ENCODE data around the gene MKRN2OS. TPM values are rescaled to one million over a fixed set of nuclear protein-coding genes. Genes with fewer than 3 reads are reported as not detected.
"Not testable (repeated sequence)": the region's sequence is repeated elsewhere in the genome, so short reads cannot be mapped to it uniquely, and the experiment has no call there.

MKRN2OS gene
- total and polyA plus RNA-seq, 4 donors, result 0.06 to 0.42 (median 0.17) TPM

DNA sequence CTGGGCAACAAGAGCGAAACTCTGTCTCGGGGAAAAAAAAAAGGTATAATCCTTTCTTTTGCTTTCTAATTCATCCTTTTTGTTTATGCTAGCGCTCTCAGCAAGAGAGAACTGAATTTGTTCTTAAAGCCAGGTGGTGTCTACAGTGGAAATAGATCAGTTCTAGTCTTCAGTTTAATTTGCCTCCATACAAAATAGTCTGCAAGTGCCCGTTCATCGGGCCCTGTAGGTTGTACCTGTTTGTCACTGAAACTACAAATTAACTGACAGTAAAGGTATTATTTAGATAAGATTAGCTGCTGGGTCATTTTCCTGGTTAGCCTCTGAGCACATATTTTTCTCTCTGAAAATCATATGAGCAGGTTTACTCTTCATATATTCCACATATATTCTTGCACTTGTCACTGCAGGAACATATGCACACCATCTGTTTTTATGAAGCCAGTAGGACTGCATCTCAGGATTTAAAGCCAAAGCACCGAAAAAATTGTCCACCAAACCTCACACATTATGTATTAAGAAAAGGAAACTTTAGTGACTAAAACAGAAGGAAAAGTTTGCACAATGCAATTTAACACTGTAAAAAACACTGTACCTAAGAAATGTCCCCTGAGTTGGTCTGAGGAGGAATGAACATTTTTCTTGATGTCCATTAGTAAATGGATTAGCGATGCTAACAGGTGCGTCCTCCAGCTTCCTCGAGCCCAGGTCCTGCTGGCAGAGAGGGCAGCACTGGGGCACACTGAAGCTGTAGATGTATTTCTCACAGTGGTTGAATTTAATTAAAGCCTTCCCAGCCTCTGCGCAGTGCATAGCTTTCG lies 437 bp downstream of the MKRN2OS start (continued):
- TF ChIP-seq, protein P1, sequence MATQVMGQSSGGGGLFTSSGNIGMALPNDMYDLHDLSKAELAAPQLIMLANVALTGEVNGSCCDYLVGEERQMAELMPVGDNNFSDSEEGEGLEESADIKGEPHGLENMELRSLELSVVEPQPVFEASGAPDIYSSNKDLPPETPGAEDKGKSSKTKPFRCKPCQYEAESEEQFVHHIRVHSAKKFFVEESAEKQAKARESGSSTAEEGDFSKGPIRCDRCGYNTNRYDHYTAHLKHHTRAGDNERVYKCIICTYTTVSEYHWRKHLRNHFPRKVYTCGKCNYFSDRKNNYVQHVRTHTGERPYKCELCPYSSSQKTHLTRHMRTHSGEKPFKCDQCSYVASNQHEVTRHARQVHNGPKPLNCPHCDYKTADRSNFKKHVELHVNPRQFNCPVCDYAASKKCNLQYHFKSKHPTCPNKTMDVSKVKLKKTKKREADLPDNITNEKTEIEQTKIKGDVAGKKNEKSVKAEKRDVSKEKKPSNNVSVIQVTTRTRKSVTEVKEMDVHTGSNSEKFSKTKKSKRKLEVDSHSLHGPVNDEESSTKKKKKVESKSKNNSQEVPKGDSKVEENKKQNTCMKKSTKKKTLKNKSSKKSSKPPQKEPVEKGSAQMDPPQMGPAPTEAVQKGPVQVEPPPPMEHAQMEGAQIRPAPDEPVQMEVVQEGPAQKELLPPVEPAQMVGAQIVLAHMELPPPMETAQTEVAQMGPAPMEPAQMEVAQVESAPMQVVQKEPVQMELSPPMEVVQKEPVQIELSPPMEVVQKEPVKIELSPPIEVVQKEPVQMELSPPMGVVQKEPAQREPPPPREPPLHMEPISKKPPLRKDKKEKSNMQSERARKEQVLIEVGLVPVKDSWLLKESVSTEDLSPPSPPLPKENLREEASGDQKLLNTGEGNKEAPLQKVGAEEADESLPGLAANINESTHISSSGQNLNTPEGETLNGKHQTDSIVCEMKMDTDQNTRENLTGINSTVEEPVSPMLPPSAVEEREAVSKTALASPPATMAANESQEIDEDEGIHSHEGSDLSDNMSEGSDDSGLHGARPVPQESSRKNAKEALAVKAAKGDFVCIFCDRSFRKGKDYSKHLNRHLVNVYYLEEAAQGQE (IDR thresholded peaks at IDR 0.05), result no peak
- no peak for TF ChIP-seq RXRA (IDR thresholded peaks at IDR 0.05)
- TF ChIP-seq, protein P2, sequence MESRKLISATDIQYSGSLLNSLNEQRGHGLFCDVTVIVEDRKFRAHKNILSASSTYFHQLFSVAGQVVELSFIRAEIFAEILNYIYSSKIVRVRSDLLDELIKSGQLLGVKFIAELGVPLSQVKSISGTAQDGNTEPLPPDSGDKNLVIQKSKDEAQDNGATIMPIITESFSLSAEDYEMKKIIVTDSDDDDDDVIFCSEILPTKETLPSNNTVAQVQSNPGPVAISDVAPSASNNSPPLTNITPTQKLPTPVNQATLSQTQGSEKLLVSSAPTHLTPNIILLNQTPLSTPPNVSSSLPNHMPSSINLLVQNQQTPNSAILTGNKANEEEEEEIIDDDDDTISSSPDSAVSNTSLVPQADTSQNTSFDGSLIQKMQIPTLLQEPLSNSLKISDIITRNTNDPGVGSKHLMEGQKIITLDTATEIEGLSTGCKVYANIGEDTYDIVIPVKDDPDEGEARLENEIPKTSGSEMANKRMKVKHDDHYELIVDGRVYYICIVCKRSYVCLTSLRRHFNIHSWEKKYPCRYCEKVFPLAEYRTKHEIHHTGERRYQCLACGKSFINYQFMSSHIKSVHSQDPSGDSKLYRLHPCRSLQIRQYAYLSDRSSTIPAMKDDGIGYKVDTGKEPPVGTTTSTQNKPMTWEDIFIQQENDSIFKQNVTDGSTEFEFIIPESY (IDR thresholded peaks at IDR 0.05), result no peak
- TF ChIP-seq EGR1 (IDR thresholded peaks at IDR 0.05; ENCODE audit: low read depth in 2 of 2), result no peak
- TF ChIP-seq RAD21 (IDR thresholded peaks at IDR 0.05), result no peak
- TF ChIP-seq SP1 (IDR thresholded peaks at IDR 0.05), result no peak
- no peak for TF ChIP-seq FOXA1 (IDR thresholded peaks at IDR 0.05)

DNA sequence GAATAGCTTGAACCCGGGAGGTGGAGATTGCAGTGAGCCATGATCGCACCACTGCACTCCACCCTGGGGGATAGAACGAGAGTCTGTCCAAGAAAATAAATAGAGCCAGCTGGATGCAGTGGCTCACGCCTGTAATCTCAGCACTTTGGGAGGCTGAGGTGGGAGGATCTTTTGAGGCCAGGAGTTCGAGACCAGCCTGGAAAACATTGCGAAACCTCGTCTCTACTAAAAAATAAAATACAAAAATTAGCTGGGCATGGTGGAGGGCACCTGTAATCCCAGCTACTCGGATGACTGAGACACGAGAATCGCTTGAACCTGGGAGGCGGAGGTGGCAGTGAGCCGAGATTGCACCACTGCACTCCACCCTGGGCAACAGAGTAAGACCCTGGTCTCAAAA lies 1.8 kb downstream of the MKRN2OS start:
- DNase-seq (ENCODE audit: low spot score); H3K36me3 ChIP-seq (ENCODE audit: control insufficient read depth in 4 of 4, insufficient read depth in 3 of 4, low read depth in 1 of 4, low read length in 3 of 4); H3K9me3 ChIP-seq (ENCODE audit: control insufficient read depth in 4 of 4, low read length in 3 of 4); H3K4me3 ChIP-seq (ENCODE audit: low read depth in 1 of 3, low read length in 3 of 3); H3K27me3 ChIP-seq (ENCODE audit: control insufficient read depth in 4 of 4, insufficient read depth in 4 of 4, low read length in 3 of 4); H3K9ac ChIP-seq (ENCODE audit: low read depth in 1 of 2, low read length in 2 of 2); H3K27ac ChIP-seq (ENCODE audit: low read depth in 1 of 2, low read length in 2 of 2); H3K4me1 ChIP-seq (ENCODE audit: control insufficient read depth in 4 of 4, insufficient read depth in 4 of 4, low read length in 3 of 4): not testable (repeated sequence)
- WGBS, result 92% methylated on average over 12 of the region's 12 CpGs

DNA sequence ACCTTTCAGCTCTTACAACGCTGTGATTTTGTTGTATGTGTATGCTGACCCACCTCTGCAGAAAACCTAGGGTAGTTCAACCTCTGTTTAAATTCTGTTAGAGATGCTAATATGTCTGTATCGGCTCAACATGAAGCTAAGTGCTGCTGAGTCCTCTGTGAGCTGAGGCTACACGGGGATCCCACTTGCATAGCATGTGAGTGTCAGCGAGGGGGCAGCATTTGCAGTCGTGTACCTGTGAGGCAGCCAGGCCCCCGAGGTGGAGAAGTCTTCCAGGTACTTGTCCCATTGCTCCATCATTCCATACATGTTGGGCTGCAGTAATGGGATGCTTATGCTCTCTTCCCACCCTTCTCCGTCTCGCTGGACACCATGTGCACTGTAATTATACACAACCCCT lies 3.7 kb downstream of the MKRN2OS start:
- H3K27ac ChIP-seq (ENCODE audit: low read depth in 1 of 2, low read length in 2 of 2), result no peak overlapping the region
- 76% methylated on average over 8 of the region's 8 CpGs for WGBS
- TF ChIP-seq RAD21 (IDR thresholded peaks at IDR 0.05) (peak in 1 of 2 donors; percentile 36), RXRA (IDR thresholded peaks at IDR 0.05) (no peak), HNF4G (IDR thresholded peaks at IDR 0.05) (no peak), GABPA (IDR thresholded peaks at IDR 0.05 in 1 of 2, conservative IDR thresholded peaks at IDR 0.05 in 1 of 2) (no peak)
- no peaks in the 10 kb centered on the region for H3K4me1 ChIP-seq (ENCODE audit: control insufficient read depth in 4 of 4, insufficient read depth in 4 of 4, low read length in 3 of 4)
- H3K36me3 ChIP-seq (ENCODE audit: control insufficient read depth in 4 of 4, insufficient read depth in 3 of 4, low read depth in 1 of 4, low read length in 3 of 4), result peaks cover 0 to 4% (median 1%) of the 10 kb centered on the region in 4 donors
- no peak for DNase-seq (ENCODE audit: low spot score)
- no peaks in the 10 kb centered on the region for H3K9me3 ChIP-seq (ENCODE audit: control insufficient read depth in 4 of 4, low read length in 3 of 4)
- no peak overlapping the region for H3K4me3 ChIP-seq (ENCODE audit: low read depth in 1 of 3, low read length in 3 of 3)
- H3K27me3 ChIP-seq (ENCODE audit: control insufficient read depth in 4 of 4, insufficient read depth in 4 of 4, low read length in 3 of 4), result no peaks in the 10 kb centered on the region
- no peak overlapping the region for H3K9ac ChIP-seq (ENCODE audit: low read depth in 1 of 2, low read length in 2 of 2)

DNA sequence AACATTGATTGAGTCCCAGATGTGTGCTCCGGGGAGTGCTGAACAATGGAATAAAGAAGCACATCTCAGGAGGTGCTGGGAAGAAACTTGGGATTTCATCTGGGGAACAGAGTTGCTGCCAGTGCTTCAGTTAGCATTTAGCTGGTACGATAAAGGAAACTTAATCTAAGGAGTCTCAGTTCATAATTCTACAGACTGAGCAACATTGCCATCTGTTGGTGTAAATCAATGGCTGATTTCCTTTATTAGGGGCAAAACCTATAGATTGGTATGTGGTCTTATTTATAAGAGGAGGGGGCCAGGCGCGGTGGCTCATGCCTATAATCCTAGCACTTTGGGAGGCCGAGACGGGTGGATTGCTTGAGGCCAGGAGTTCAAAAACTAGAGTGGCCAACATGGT lies 8.9 kb downstream of the MKRN2OS start:
- no peaks in the 10 kb centered on the region for H3K4me1 ChIP-seq (ENCODE audit: control insufficient read depth in 4 of 4, insufficient read depth in 4 of 4, low read length in 3 of 4)
- H3K9me3 ChIP-seq (ENCODE audit: control insufficient read depth in 4 of 4, low read length in 3 of 4), result no peaks in the 10 kb centered on the region
- H3K4me3 ChIP-seq (ENCODE audit: low read depth in 1 of 3, low read length in 3 of 3), result no peak overlapping the region
- no peak overlapping the region for H3K9ac ChIP-seq (ENCODE audit: low read depth in 1 of 2, low read length in 2 of 2)
- no peak overlapping the region for H3K27ac ChIP-seq (ENCODE audit: low read depth in 1 of 2, low read length in 2 of 2)
- TF ChIP-seq, protein P3, sequence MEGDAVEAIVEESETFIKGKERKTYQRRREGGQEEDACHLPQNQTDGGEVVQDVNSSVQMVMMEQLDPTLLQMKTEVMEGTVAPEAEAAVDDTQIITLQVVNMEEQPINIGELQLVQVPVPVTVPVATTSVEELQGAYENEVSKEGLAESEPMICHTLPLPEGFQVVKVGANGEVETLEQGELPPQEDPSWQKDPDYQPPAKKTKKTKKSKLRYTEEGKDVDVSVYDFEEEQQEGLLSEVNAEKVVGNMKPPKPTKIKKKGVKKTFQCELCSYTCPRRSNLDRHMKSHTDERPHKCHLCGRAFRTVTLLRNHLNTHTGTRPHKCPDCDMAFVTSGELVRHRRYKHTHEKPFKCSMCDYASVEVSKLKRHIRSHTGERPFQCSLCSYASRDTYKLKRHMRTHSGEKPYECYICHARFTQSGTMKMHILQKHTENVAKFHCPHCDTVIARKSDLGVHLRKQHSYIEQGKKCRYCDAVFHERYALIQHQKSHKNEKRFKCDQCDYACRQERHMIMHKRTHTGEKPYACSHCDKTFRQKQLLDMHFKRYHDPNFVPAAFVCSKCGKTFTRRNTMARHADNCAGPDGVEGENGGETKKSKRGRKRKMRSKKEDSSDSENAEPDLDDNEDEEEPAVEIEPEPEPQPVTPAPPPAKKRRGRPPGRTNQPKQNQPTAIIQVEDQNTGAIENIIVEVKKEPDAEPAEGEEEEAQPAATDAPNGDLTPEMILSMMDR (IDR thresholded peaks at IDR 0.05; ENCODE audit: low read depth, low read length, missing input control), result no peak
- TF ChIP-seq EGR1 (IDR thresholded peaks at IDR 0.05; ENCODE audit: low read depth in 2 of 2), result no peak
- no peak for TF ChIP-seq RAD21 (IDR thresholded peaks at IDR 0.05)
- no peak for TF ChIP-seq FOXA1 (IDR thresholded peaks at IDR 0.05)
- TF ChIP-seq HNF4G (IDR thresholded peaks at IDR 0.05), result no peak
- TF ChIP-seq, protein P4, sequence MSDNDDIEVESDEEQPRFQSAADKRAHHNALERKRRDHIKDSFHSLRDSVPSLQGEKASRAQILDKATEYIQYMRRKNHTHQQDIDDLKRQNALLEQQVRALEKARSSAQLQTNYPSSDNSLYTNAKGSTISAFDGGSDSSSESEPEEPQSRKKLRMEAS (IDR thresholded peaks at IDR 0.05), result no peak
- TF ChIP-seq TAF1 (conservative IDR thresholded peaks at IDR 0.05), result no peak
- no peak for TF ChIP-seq YY1 (IDR thresholded peaks at IDR 0.05)
- no peak for TF ChIP-seq NR2F2 (IDR thresholded peaks at IDR 0.05)
- TF ChIP-seq, protein P5, sequence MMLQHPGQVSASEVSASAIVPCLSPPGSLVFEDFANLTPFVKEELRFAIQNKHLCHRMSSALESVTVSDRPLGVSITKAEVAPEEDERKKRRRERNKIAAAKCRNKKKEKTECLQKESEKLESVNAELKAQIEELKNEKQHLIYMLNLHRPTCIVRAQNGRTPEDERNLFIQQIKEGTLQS (IDR thresholded peaks at IDR 0.05), result no peak
- no peak for TF ChIP-seq FOXA2 (IDR thresholded peaks at IDR 0.05)
- no peak for TF ChIP-seq HNF4A (conservative IDR thresholded peaks at IDR 0.05)
- TF ChIP-seq JUND (IDR thresholded peaks at IDR 0.05), result no peak
- TF ChIP-seq SP1 (IDR thresholded peaks at IDR 0.05), result no peak
- DNase-seq (ENCODE audit: low spot score), result no peak
- H3K27me3 ChIP-seq (ENCODE audit: control insufficient read depth in 4 of 4, insufficient read depth in 4 of 4, low read length in 3 of 4), result no peaks in the 10 kb centered on the region
- H3K36me3 ChIP-seq (ENCODE audit: control insufficient read depth in 4 of 4, insufficient read depth in 3 of 4, low read depth in 1 of 4, low read length in 3 of 4), result peaks cover 0 to 15% (median 6%) of the 10 kb centered on the region in 4 donors
- 96% methylated on average over 6 of the region's 6 CpGs for WGBS

Measured in liver (tissue), 9 donors.